K562 (cell line): ENCODE data around the gene ETV7. TPM values are rescaled to one million over a fixed set of nuclear protein-coding genes. Genes with fewer than 3 reads are reported as not detected.

Experiments used
- ATAC-seq: fragments of 200-7000 bp; cut with Tn5 transposase; 3 replicates; pipeline ENCODE4 v1.9.1; 2020; ENCODE audit warnings: moderate library complexity
- BruUV-seq: library from RNA; stranded (reverse); fragments of 400-500 nt; replicated peaks from 2 replicates; lab custom pipeline; 2021; lab: Mats Ljungman, UMichigan
- CTCF ChIA-PET: fragments of 300-600 bp; formaldehyde crosslinking; extraction: SDS; loops from one replicate; lab custom pipeline; 2021; ENCODE audit warnings: low intra/inter-chr PET ratio; lab: Yijun Ruan, JAX
- POLR2A ChIA-PET: fragments of 300-600, 350-650 bp; sonication (Branson Sonifier 250); formaldehyde crosslinking; extraction: SDS; loops from one replicate; lab custom pipeline; 2021; ENCODE audit warnings: antibody characterized with exemption, inconsistent platforms; lab: Yijun Ruan, JAX
- DNase-seq, 4 experiments: peaks; one replicate each; pipeline versions ENCODE4 v3.0.0 to v3.0.0-alpha.2; 2011 to 2018; ENCODE audit warnings: low spot score in 3 of 4, mixed read lengths in 3 of 4; ENCODE audit errors: extremely low read depth in 1 of 4
- FAIRE-seq: peaks from 2 replicates; lab custom pipeline; 2011; peaks lifted over from hg19 to GRCh38; lab: Jason Lieb, UNC
- H2AFZ ChIP-seq: 2 replicates; pipeline ENCODE4 v1.6.0; 2011; ENCODE audit warnings: low read depth, low read length, control low read depth, inconsistent platforms
- H3K27ac ChIP-seq: fragments of 200-600 bp; 3 replicates; pipeline ENCODE4 v1.8.0; 2011; ENCODE audit warnings: low read depth, mild to moderate bottlenecking, control low read depth, inconsistent platforms, low read length, moderate library complexity, mixed read lengths; ENCODE audit errors: extremely low read depth
- H3K27me3 ChIP-seq, 2 experiments: fragments of 300-600 bp in 1 of 2; 2 replicates in 1 of 2; 3 replicates in 1 of 2; pipeline versions ENCODE4 v1.6.0 to v1.8.0; 2011; ENCODE audit warnings: inconsistent platforms in 2 of 2, low read length in 2 of 2, mild to moderate bottlenecking in 1 of 2, mixed read lengths in 1 of 2, moderate library complexity in 1 of 2; ENCODE audit not compliant: control insufficient read depth in 2 of 2, insufficient read depth in 2 of 2
- H3K36me3 ChIP-seq: fragments of 300-600 bp; 3 replicates; pipeline ENCODE4 v1.8.0; 2011; ENCODE audit warnings: mild to moderate bottlenecking, low read length, inconsistent platforms; ENCODE audit not compliant: control insufficient read depth, insufficient read depth
- H3K4me1 ChIP-seq, 2 experiments: fragments of 200-600 bp in 1 of 2; replicated peaks in 1 of 2; 2 replicates in 1 of 2; 3 replicates in 1 of 2; pipeline versions ENCODE4 v1.5.1 to v1.8.0; 2011; ENCODE audit warnings: inconsistent platforms in 2 of 2, low read length in 2 of 2, mild to moderate bottlenecking in 1 of 2, mixed read lengths in 1 of 2, moderate library complexity in 1 of 2; ENCODE audit not compliant: control insufficient read depth in 2 of 2, insufficient read depth in 2 of 2
- H3K4me2 ChIP-seq: 2 replicates; pipeline ENCODE4 v1.6.1; 2011; ENCODE audit warnings: low read length, control low read depth, inconsistent platforms, mixed read lengths; ENCODE audit not compliant: insufficient read depth
- H3K4me3 ChIP-seq: fragments of 200-600 bp; sonication (generic), shearing (Covaris generic); 2 replicates; pipeline ENCODE4 v1.5.1; 2016; ENCODE audit warnings: control low read depth, inconsistent platforms
- H3K79me2 ChIP-seq: fragments of 200-600 bp; 3 replicates; pipeline ENCODE4 v1.8.0; 2011; ENCODE audit warnings: low read length, inconsistent platforms; ENCODE audit not compliant: control insufficient read depth, insufficient read depth
- H3K9ac ChIP-seq, 2 experiments: 2 replicates each; pipeline versions ENCODE4 v1.6.0 to v1.6.1; 2011; ENCODE audit warnings: low read depth in 2 of 2, low read length in 2 of 2, control low read depth in 1 of 2, inconsistent platforms in 1 of 2, mild to moderate bottlenecking in 1 of 2, mixed read lengths in 1 of 2; ENCODE audit not compliant: insufficient read depth in 1 of 2
- H3K9me1 ChIP-seq: one replicate; pipeline ENCODE4 v1.6.0; 2011; ENCODE audit warnings: inconsistent platforms, mild to moderate bottlenecking, low read length, moderate library complexity; ENCODE audit not compliant: control insufficient read depth, insufficient read depth
- H3K9me3 ChIP-seq: replicated peaks from 2 replicates; pipeline ENCODE4 v1.5.1; 2011; ENCODE audit warnings: low read depth, low read length, inconsistent platforms; ENCODE audit not compliant: control insufficient read depth, insufficient read depth
- H4K20me1 ChIP-seq: replicated peaks from 2 replicates; pipeline ENCODE4 v1.6.1; 2011; ENCODE audit warnings: low read length, inconsistent platforms, mixed read lengths; ENCODE audit not compliant: control insufficient read depth, insufficient read depth
- L3MBTL2 ChIP-seq: fragments of 450-650 bp; IDR thresholded peaks from 2 replicates; pipeline ENCODE4 v1.6.1; 2016; ENCODE audit warnings: mild to moderate bottlenecking, moderate library complexity
- LARP7 ChIP-seq: fragments of 450-650 bp; IDR thresholded peaks from 2 replicates; pipeline ENCODE4 v1.6.1; 2016
- WGBS: fragments of 100-300 bp; shearing (Covaris generic); methylation state at CpG from one replicate; pipeline ENCODE4 v1.1.6; 2016; ENCODE audit warnings: low coverage, mixed read lengths; ENCODE audit not compliant: insufficient coverage; ENCODE audit errors: missing lambda C conversion rate; 5-methylcytosine and 5-hydroxymethylcytosine counted together
- in situ Hi-C: fragments of 300-500 bp; cut with MboI; formaldehyde crosslinking; loops from 4 replicates; pipeline ENCODE4 v1.15.0; 2018; ENCODE audit warnings: inconsistent platforms, mixed read lengths
- intact Hi-C: fragments of 100-400 bp; cut with micrococcal nuclease; formaldehyde crosslinking; loops from 2 replicates; pipeline ENCODE4 v1.14.2; 2022
- polyA plus RNA-seq, 8 experiments: library from polyadenylated mRNA; depleted of rRNA in 4 of 8; stranded (reverse) in 5 of 8; unstranded in 3 of 8; fragments of >200 nt; fragmentation: Nextera tagmentation in 2 of 8; fragmentation: Illumina TruSeq in 1 of 8; extraction: Ambion mirVana in 2 of 8; extraction: Trizol in 1 of 8; gene quantifications; 2 replicates each; pipeline versions ENCODE4 v1.2.1 to v1.2.3, GENCODE V29; 2011 to 2014; ENCODE audit warnings: inconsistent platforms in 1 of 8, missing spikeins in 1 of 8
- total RNA-seq, 7 experiments: library from RNA; depleted of rRNA in 6 of 7; stranded (reverse); fragments of >200 nt in 6 of 7; fragmentation: Illumina TruSeq in 2 of 7; extraction: Trizol in 2 of 7; gene quantifications; 2 replicates each; pipeline versions ENCODE4 v1.2.1 to v1.2.3, GENCODE V29; 2011 to 2021; ENCODE audit warnings: low replicate concordance in 1 of 7
- TF ChIP-seq, protein P1 (sequence below): sonication (generic); formaldehyde crosslinking; IDR thresholded peaks from 2 replicates; pipeline ENCODE4 v1.8.0; 2022; ENCODE audit warnings: missing genetic modification reagents, mild to moderate bottlenecking, borderline replicate concordance

The ETV7 gene
- total and polyA plus RNA-seq, 9 of the 15 experiments (the other 6 are each of a cell fraction or from before 2014, with no cell fraction given) = 0.07 to 0.22 (median 0.14) TPM; not detected in 3

DNA sequence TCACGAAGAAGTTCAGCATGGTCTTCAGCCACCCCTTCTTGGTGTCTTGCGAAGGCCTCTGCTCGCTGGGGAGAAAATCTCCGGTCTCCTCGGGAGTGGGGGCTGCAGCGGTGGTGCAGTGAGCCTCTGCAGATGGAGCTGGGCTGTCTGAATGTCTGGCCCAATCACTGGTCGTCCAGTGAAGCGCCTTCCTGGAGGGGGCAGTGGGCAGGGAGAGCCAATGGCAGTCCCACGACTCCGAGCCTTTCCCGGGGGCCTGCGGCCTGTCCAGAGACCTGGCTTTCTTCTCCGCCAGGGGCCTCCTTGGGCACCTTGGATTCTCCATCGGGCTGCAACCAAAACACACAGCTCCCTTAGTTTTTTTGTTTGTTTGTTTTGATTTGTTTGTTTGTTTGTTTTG lies 57.1 kb downstream of the ETV7 start:
- ChIA-PET POLR2A (interaction anchor here (1.3 to 1.4 kb wide), 2 partner anchors 8 to 10 kb away, joined by 3 to 5 read pairs; no protein-coding TSS in a partner anchor), CTCF (no interaction called here)
- peaks cover 69 to 93% of the 10 kb centered on the region in 2 experiments for H3K27me3 ChIP-seq
- no peak for ATAC-seq
- peaks cover 0 to 8% of the 10 kb centered on the region in 2 experiments; a peak in 4 of 5 replicates for H3K4me1 ChIP-seq
- 26% methylated on average over 14 of the region's 14 CpGs for WGBS
- no peak overlapping the region for H3K27ac ChIP-seq
- no peaks in the 10 kb centered on the region for H3K9me1 ChIP-seq
- no peaks in the 10 kb centered on the region for H3K79me2 ChIP-seq
- FAIRE-seq = no peak
- intact Hi-C loops (no loop called here), in situ Hi-C loops (no loop called here)
- no peak overlapping the region for H3K4me3 ChIP-seq
- H3K9me3 ChIP-seq = no peaks in the 10 kb centered on the region
- no peak overlapping the region for H2AFZ ChIP-seq
- no peaks in the 10 kb centered on the region for H3K36me3 ChIP-seq
- BruUV-seq = no TSS peak
- peak overlapping the region in 1 of 2 experiments; percentile 46; a peak in 1 of 4 replicates for H3K9ac ChIP-seq
- DNase-seq = no peak
- no peak overlapping the region for H3K4me2 ChIP-seq
- peaks cover 10% of the 10 kb centered on the region; the same call in 1 of the 2 replicates for H4K20me1 ChIP-seq
- TF ChIP-seq L3MBTL2 = no peak
- no peak for TF ChIP-seq LARP7
- TF ChIP-seq, protein P1, sequence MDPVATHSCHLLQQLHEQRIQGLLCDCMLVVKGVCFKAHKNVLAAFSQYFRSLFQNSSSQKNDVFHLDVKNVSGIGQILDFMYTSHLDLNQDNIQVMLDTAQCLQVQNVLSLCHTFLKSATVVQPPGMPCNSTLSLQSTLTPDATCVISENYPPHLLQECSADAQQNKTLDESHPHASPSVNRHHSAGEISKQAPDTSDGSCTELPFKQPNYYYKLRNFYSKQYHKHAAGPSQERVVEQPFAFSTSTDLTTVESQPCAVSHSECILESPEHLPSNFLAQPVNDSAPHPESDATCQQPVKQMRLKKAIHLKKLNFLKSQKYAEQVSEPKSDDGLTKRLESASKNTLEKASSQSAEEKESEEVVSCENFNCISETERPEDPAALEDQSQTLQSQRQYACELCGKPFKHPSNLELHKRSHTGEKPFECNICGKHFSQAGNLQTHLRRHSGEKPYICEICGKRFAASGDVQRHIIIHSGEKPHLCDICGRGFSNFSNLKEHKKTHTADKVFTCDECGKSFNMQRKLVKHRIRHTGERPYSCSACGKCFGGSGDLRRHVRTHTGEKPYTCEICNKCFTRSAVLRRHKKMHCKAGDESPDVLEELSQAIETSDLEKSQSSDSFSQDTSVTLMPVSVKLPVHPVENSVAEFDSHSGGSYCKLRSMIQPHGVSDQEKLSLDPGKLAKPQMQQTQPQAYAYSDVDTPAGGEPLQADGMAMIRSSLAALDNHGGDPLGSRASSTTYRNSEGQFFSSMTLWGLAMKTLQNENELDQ = no peak
